ENCODE data around the gene ZNF804A. TPM values are rescaled to one million over a fixed set of nuclear protein-coding genes. Genes with fewer than 3 reads are reported as not detected.
"Not testable (repeated sequence)": the region's sequence is repeated elsewhere in the genome, so short reads cannot be mapped to it uniquely, and the experiment has no call there.

ZNF804A gene
- total and polyA plus RNA-seq, 9 donors = 0.07 to 0.28 (median 0.18) TPM; not detected in 3

- Histone ChIP-seq H3K27ac (no peak overlapping the region), H3K9me3 (no peaks in the 10 kb centered on the region), H3K4me3 (no peak overlapping the region), H3K36me3 (no peaks in the 10 kb centered on the region), H3K4me1 (ENCODE audit: insufficient read depth) (no peaks in the 10 kb centered on the region), H3K27me3 (no peaks in the 10 kb centered on the region)
- DNase-seq = no peak
- intact Hi-C loops (cut with DNase I) = no loop called here
- WGBS, 3 donors = 10 to 23% (median 19%) methylated on average over 2 of the region's 2 CpGs
- TF ChIP-seq POLR2A (IDR thresholded peaks at IDR 0.05) (no peak), EP300 (IDR thresholded peaks at IDR 0.05) (no peak), CTCF (IDR thresholded peaks at IDR 0.05) (no peak)
These were observed 158.6 kb downstream of the ZNF804A start for GRCh38 chr2:184756885-184757284.

GRCh38 chr2:184759557-184760255 lies 161.4 kb downstream of the ZNF804A start:
- intact Hi-C loops (cut with DNase I); H3K36me3 ChIP-seq; DNase-seq; H3K27ac ChIP-seq; H3K4me1 ChIP-seq (ENCODE audit: insufficient read depth); H3K27me3 ChIP-seq; H3K9me3 ChIP-seq; H3K4me3 ChIP-seq: not testable (repeated sequence)
- 94 to 97% (median 95%) methylated on average over 6 of the region's 6 CpGs for WGBS, 3 donors

GRCh38 chr2:184760931-184761330 lies 162.6 kb downstream of the ZNF804A start:
- no peaks in the 10 kb centered on the region for H3K36me3 ChIP-seq
- TF ChIP-seq POLR2A (IDR thresholded peaks at IDR 0.05) = no peak
- TF ChIP-seq CTCF (IDR thresholded peaks at IDR 0.05) = no peak
- no peak for TF ChIP-seq EP300 (IDR thresholded peaks at IDR 0.05)
- no peaks in the 10 kb centered on the region for H3K4me1 ChIP-seq (ENCODE audit: insufficient read depth)
- H3K9me3 ChIP-seq = no peaks in the 10 kb centered on the region
- H3K27ac ChIP-seq = no peak overlapping the region
- no peak for DNase-seq
- intact Hi-C loops (cut with DNase I) = no loop called here
- 71 to 84% (median 79%) methylated on average over 2 of the region's 2 CpGs for whole genome bisulfite sequencing, 3 donors
- no peak overlapping the region for H3K4me3 ChIP-seq
- no peaks in the 10 kb centered on the region for H3K27me3 ChIP-seq

- no peak overlapping the region for H3K4me3 ChIP-seq
- no peak for DNase-seq
- H3K27ac ChIP-seq = no peak overlapping the region
- intact Hi-C loops (cut with DNase I) = no loop called here
- no peaks in the 10 kb centered on the region for H3K4me1 ChIP-seq (ENCODE audit: insufficient read depth)
- WGBS, 3 donors = 86 to 91% (median 86%) methylated on average over 10 of the region's 10 CpGs
- no peaks in the 10 kb centered on the region for H3K9me3 ChIP-seq
- H3K27me3 ChIP-seq = no peaks in the 10 kb centered on the region
- no peaks in the 10 kb centered on the region for H3K36me3 ChIP-seq
- TF ChIP-seq POLR2A (IDR thresholded peaks at IDR 0.05) (no peak), CTCF (IDR thresholded peaks at IDR 0.05) (no peak), EP300 (IDR thresholded peaks at IDR 0.05) (no peak)
These were observed 167.0 kb downstream of the ZNF804A start for GRCh38 chr2:184765112-184765895.

- Histone ChIP-seq H3K9me3 (no peaks in the 10 kb centered on the region), H3K4me3 (no peak overlapping the region), H3K27ac (no peak overlapping the region), H3K27me3 (no peaks in the 10 kb centered on the region), H3K36me3 (no peaks in the 10 kb centered on the region), H3K4me1 (ENCODE audit: insufficient read depth) (no peaks in the 10 kb centered on the region)
- no peak for DNase-seq
- no peak for TF ChIP-seq CTCF (IDR thresholded peaks at IDR 0.05)
- TF ChIP-seq EP300 (IDR thresholded peaks at IDR 0.05) = no peak
- TF ChIP-seq POLR2A (IDR thresholded peaks at IDR 0.05) = no peak
- intact Hi-C loops (cut with DNase I) = no loop called here
- 88 to 98% (median 91%) methylated on average over 3 of the region's 3 CpGs for WGBS, 3 donors
These were observed 168.7 kb downstream of the ZNF804A start for GRCh38 chr2:184767059-184767458.
